Stimulated activated naive CD4-positive, alpha-beta T cell (primary cell): ENCODE measurements around the gene COPG2.
"Not testable (repeated sequence)": the region's sequence is repeated elsewhere in the genome, so short reads cannot be mapped to it uniquely, and the experiment has no call there.

ENCODE experiments used
- DNase-seq, 6 experiments: peaks; one replicate each; lab custom pipeline; 2025; lab: John Stamatoyannopoulos, UW

Gene COPG2, protein sequence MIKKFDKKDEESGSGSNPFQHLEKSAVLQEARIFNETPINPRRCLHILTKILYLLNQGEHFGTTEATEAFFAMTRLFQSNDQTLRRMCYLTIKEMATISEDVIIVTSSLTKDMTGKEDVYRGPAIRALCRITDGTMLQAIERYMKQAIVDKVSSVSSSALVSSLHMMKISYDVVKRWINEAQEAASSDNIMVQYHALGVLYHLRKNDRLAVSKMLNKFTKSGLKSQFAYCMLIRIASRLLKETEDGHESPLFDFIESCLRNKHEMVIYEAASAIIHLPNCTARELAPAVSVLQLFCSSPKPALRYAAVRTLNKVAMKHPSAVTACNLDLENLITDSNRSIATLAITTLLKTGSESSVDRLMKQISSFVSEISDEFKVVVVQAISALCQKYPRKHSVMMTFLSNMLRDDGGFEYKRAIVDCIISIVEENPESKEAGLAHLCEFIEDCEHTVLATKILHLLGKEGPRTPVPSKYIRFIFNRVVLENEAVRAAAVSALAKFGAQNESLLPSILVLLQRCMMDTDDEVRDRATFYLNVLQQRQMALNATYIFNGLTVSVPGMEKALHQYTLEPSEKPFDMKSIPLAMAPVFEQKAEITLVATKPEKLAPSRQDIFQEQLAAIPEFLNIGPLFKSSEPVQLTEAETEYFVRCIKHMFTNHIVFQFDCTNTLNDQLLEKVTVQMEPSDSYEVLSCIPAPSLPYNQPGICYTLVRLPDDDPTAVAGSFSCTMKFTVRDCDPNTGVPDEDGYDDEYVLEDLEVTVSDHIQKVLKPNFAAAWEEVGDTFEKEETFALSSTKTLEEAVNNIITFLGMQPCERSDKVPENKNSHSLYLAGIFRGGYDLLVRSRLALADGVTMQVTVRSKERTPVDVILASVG

DNA sequence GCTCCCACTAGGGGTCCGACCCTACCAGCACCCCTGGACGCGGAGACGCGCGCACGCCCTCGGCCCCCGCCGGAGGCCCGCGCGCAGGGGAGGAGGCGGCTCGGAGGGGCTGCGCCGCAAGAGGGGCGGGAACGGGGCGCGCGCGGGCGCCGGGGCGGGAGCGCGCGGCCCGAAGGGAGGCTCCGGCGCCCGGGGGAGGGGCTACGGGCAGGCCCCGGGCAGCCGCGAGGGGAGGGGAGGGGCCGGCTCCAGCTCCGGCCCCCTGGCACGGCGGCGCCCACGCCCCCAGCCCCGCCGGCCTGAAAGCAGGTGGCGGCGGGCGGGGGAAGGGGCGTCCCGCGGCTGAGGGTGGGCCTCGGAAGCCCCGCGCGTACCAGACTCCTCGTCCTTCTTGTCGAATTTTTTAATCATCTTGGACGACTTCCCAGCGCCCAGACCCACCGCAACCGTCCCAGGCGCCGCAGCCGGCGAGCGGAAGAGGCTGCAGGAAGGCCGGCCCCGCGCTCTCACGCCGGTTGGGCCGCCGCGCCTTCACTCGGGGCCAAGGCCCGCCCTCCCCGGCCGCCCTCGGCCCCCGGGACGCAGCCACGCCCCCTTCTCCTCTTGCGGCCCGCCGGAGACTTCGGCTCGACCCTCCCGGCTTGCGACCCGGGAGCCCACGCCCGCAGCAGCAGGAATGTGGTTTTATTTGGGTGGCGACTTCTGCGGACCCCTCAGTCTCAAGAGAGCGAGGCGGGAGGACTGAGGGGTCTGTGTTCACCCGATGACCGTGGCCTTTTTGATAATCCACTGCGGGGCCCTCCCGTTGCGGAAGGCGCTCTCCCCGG lies at the start of gene COPG2:
Gene COPG2 (minus strand): TSS at position 491 of the 827 bp plus-strand sequence. CDS start 80 bp downstream, at position 411.
- peak; percentile 21 to 57 (median 50) for DNase-seq

DNA sequence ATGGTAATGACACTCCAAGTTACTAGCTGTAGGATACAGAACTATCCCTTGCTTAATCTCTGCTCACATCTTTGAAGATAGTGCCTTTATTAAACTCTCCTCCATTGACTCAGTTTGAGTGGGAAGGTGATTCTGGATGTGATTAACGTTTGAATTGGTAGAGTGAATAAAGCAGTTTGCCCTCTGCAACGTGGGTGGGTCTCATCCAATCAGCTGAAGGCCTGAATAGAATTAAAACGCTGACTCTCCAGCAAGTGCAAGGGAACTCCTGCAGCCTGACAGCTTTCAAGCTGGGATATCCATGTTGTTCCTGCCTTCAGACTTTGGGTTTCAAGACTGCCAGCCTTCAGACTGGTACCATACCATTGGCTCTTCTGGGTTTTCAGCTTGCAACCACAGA lies 43.9 kb upstream of the COPG2 start:
- no peak for DNase-seq

DNA sequence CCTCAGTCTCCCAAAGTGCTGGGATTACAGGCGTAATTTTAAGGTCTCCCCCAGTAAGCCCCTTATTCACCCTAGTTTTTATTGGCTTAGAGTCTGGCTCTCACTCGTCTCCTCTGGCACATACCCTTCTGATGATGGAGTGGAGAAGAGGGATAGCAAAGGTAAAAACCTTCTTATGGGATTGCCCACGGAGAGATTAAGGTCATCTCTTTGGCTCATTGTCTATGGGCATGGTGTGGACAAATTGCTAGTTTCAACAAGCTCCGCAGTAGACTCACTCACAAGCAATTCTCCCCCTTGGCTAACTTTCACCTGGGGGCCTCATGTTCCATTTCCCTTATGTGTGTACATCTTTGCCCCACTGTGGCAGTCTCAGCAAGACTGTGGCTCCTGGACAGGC lies 40.2 kb upstream of the COPG2 start:
- DNase-seq = no peak

DNA sequence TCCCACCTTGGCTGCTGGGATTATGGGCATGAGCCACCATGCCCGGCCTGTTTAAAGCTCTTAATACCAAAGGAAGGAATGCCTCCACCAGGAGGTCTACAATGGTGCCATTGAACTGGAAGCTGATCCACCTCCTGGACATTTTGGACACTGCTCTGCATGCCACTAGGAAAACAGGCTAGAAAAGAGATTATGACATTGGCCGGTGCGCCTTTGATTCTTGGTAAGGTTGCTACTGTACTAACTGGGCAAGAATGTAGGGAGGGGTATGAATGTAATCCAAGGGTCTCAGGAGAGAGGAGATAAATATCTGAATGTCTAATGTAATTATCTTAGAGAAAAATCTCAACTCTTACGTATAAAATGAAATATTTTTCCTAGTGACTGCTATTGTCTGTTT lies 39.5 kb upstream of the COPG2 start:
- DNase-seq = no peak

DNA sequence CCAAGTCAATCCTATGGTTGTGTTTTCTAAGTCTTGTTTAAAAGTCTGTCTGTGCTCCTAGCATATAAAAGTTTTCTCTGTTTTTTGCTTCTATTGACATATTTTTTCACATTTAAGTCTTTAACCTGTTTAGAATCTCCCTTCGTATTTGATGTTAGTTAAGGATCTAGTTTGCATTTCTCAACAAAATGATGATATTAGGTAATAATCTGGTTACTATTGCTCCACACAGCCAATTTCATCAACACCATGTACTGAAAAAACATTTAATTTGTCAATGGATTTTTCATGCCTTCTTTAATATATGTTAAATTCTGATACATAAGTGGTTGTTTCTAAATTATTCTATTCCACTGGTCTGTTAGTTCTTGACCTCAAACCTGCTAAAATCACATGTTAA lies 35.3 kb upstream of the COPG2 start:
- no peak for DNase-seq

DNA sequence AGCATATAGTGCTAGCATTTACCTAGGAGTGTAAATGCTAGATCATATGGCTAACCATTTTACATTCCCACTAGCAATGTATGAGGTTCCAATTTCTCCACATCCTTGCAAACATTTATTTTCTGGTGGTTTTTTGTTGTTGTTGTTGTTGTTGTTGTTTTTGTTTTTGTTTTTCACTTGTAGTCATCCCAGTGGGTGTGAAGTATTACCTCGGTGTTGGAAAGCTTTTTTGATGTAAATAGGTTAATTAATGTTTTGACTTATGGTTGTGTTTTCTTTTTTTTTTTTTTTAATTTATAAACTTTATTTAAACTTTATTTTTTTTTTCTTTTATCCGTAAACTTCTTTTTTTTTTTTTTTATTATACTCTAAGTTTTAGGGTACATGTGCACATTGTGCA lies 33.1 kb upstream of the COPG2 start:
- DNase-seq = no peak

DNA sequence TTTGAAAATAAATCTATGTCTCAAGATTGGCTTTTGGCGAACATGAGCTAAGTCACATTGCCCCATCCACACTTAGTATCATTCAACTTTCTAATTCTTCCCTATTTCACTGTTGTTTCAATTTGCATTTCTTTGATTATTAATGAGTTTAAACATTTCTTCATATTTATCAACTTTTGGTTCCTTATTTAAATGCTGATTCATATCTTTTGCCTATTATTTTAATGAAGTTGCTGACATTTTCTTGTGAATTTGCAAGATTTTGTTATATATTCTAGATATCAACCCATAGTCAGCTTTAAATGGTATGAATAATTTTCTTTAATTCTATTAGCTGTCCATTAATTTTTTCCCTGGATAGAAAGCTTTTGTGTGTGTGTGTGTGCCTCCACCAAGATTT lies 32.2 kb upstream of the COPG2 start:
- no peak for DNase-seq

DNA sequence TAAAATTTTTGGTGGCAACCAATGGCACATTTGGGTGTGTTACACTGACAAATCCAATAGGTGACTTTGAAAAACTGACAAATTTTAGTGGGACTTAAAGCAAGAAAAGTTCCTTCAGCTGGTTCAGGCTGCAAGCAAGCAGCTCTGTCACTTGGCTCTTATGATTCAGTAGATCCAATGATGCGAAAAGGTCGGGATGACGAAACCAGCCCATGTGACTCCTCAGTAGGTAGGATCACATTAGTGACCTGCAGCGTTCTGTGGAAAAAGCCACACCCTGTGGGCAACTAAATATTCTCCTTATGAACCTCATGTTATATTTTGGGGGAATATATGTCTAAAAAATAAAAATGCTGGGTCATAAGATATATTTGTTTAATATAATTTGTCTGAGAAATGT lies 31.1 kb upstream of the COPG2 start:
- no peak for DNase-seq

DNA sequence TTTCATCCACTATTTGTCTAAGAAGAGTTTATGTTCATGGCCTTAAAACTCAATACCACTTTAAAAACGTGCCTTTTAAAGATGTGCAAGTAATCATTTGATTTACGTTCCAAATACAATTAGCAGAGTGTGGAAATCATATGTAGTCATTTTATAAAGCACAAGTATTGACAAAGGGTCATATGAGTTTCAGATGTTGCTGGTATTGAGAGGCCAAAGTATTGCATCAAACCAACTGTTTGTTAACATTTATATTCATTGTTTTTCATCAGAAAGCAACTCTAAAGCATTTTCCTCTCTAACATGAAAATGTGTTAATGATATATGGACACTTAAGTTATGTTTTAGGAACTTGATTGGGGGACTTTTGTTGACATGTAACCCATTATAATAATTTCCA lies 29.3 kb upstream of the COPG2 start:
- DNase-seq = no peak

DNA sequence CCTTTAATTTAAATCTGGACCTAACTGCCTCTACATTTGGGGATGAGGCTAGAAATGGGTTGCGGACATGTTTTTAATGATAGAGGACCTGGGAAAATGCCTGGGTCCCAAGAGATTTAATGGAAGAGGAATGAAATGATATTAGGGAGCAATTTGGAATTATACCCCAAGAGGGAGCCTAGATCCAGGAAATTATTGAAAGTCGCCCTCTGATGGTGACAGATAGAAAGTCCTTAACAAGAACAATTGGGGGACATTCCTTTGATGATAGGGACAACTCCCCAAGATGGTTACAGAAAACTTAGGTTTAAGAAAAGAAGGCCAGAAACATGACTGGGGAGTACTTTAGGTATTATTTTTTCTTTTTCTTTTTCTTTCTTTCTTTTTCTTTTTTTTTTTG lies 27.3 kb upstream of the COPG2 start:
- no peak for DNase-seq

DNA sequence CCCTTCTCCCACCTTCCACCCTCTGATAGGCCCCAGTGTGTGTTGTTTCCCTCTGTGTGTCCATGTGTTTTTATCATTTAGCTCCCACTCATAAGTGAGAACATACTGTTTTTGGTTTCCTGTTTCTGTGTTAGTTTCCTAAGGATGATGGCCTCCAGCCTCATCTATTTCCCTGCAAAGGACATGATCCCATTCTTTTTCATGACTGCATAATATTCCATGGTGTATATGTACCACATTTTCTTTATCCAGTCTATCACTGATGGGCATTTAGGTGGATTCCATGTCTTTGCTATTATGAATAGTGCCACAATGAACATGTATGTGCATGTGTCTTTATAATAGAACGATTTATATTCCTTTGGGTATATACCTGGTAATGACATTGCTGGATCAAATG lies 23.8 kb upstream of the COPG2 start:
- DNase-seq = not testable (repeated sequence)

DNA sequence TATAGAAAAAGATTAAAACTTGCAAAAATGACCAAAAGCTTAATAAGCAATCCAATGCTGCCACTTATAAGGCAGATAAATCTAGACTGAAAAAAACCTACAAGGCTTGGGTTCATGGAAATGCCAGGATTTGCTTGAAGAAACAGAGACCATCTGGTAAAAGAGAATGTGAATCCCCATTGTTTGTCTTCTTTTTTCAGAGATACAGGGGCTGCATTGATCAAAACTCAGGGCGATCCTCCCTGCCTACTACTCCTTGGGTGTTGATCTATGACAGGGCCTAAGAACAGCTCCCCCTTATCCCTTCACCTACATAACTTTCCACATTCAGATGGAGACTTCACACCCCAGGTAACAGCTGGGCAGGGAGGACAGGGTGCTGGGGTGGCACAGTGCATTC lies 21.1 kb upstream of the COPG2 start:
- DNase-seq = no peak

DNA sequence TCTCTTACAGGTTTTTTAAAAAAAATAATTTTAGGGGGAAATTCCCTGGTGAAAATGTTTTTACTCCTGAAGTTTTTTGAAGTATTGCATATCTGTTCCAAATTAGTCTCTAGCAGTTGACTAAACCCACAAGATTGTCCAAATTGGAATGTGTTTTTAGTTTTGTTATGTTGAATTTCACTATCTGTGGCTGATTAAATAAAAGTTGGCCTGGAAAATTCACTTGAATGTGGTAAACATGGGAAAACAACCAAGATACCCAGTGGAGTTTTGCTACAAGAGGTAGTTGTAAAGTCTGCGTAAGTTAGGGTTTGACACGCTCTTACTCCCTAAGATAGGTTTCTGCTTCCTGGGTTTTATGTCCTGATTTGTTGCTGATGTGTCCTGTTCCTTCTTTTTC lies 14.5 kb upstream of the COPG2 start:
- DNase-seq = no peak

DNA sequence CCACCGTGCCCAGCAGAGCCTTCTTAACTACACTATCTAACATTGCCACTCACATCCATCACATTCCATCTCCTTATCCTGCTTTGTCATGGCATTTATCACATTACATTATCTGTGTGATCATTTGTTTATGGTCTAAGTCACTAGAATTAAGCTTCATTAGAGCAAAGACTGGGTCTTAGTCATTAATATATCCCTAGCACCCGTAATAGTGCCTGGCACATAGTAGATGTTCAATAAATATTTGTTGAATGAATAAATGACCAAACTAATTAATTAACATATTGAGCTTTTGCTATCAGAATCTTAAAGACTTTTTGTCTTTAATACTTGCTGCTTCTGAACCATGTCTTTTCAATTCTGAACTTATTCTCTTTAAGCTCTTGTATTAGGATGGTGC lies 5.9 kb upstream of the COPG2 start:
- DNase-seq = no peak

DNA sequence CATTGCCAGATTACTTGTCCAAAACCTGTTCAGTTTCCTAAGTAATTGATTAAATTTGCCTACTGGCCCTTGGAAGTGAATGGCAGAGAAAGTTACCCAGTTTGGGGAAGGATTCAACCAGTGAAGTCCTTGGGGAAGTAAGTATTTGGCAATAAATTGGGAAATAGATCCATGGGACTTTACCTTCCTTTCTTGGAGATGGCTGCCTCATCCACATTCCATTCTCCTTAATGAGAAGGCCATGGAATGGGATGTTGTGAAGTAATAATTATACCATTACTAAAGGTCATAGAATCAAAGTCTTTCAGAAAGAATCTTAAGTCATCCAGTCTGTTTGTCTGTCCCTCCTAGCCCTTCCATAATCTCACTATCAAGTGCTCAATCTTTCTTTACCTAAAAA lies 4.5 kb upstream of the COPG2 start:
- no peak for DNase-seq

DNA sequence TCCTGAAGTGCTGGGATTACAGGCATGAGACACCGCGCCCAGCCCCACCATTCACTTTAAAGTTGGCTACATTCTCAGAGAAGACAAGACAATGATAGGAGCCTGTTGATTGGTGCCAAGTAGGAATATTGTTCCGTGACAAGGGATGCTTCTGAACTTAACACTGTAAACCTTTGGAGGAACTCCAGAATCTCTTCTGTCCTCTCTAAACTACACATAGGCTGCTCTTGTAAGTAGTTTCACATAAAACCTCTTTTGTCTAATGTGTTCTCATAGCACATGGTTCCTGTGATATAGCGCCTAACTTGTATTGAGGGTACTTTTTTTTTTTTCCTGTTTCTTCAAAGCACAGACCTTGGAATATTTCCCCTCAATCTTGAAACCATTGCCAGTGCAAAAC lies 3.6 kb upstream of the COPG2 start:
- no peak for DNase-seq

DNA sequence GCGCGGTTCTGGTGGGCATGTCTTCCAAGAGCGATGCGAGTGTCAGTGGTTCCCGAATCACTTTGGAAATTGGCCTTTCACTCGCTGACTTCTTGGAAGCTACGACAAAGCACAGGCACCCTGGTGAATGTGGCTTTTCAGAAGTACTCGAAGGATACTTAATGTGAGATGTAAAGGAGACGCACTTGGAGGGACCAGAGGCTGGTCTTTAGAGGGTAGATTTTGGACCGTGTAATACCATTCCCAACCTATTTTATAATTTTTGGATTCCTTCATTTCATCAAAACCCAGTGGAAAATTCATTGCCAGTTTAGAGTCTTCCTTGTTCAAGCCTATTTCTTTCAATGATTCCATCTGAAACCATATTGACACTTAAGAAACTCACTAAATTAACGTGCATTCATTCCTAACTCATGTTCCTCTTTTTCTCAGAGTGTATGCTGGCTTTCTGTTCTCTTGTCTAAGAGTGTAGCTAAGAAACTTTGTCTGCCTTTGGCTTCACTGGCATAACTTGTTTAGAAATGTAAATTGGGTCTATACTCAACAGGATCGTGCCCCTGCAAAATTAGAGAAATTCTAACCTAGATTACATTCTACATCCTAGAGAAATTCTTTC lies 645 bp upstream of the COPG2 start:
- DNase-seq = peak in 2 of 6 experiments; percentile 24 to 30

DNA sequence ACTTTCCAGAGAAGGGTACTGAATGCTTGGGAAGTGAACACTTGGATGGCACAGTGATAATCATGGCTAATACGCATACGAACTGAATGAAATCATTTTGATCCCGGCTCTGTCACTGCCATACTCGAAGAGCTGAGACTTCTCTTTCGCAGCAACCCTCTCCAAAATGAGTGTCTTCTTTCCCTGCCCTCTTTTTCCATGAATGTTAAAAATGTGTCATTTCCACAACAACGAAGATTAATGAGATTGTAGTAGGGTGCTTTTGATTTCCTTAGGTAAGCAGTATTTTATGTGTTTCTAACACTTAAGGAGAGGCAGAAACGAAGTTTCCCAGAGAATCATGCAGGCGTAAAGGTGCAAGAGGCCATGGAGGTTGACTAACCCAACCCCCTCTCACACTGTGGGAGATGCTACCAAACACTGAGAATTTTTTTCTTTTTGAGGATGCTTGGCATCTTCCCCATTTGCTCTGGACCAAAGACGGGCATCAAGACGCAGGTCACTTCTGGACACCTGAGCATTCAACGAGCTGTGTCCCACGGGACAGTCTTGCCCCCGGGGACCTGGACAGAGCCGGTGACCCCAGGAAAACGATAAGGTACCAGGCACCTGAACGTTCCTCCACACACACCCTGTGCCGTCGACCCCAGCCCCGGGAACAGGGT lies 823 bp downstream of the COPG2 start:
- peak in 2 of 6 experiments; percentile 14 to 36 for DNase-seq

DNA sequence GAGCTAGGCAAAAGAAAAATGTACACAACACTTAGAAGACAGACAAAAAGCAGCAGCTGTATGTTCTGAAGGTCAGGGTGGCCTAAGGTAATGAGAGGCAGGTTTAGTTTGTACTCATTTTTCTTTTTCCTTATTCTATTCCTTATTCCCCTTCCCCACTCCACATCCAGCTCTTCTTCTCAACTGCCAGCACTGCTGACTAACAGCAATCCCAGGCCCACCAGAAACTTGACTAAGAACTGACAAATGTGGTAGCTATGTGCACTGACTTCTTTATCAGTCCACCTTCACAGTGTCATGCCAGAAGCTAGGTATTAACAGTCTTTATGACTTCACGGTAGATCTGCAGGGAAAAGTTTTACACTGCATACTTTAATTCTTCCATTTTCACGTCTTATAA lies 6.1 kb downstream of the COPG2 start:
- no peak for DNase-seq

DNA sequence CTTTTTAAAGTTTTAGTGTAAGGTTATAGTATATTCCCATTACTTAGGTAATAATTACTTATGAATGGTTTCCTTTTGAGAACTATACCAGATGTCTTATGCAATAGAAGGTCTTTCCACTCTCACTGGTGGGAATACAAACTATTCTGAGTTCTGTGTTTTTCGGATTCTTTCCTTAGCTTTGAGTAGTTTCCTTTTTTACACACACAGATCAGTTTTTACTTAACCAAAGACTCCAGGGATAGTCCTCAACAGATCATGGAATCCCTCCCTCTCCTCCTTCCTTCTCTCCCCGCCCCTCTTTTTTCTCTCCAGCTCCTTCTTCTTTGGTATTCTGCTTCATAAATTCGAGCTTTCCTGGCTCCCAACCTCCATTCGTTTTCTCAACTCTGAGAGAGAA lies 13.3 kb downstream of the COPG2 start:
- no peak for DNase-seq

DNA sequence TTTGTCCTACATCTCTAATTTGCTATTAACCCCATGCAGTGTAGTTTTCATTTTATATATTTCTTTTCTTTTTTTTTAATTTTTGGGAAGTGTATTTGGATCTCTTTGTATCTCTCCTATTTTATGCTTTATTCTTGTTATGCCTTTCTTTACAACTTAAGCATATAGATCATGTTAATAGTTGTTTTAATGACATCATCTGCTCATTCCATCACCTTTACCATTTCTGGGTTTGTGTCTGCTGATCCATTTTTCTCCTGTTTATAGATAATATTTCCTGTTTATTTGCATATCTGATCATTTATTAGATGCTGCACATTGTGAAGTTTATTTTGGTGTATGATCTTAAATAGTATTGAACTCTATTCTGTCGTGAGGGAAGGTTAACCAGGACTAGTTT lies 13.7 kb downstream of the COPG2 start:
- DNase-seq = no peak
